OCI-M2 (cell line): ENCODE results near the gene TMEM123.

Source experiments
- DNase-seq: peaks from one replicate; lab custom pipeline; 2025; ENCODE audit not compliant: unreplicated experiment; lab: John Stamatoyannopoulos, UW

The TMEM123 gene

DNA sequence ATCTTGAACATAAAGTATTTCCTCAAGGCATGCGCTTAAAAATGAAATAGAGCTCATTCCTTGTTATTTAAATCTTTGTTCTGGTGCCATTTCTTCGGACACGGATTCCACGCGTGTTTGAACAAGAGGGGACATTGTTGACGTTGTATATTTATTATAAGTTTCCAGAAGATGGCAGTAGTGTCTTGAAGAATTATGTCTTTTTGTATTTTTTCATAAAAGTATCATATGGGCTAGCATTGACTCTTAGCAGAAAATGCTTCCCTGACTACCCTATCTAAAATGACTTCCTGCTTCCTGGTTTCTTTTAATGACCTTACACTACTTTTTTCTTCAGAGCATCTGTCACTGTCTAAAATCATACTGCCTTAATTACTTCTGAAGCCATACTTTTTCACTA, 85.2 kb downstream of the TMEM123 start:
- DNase-seq, result no peak

DNA sequence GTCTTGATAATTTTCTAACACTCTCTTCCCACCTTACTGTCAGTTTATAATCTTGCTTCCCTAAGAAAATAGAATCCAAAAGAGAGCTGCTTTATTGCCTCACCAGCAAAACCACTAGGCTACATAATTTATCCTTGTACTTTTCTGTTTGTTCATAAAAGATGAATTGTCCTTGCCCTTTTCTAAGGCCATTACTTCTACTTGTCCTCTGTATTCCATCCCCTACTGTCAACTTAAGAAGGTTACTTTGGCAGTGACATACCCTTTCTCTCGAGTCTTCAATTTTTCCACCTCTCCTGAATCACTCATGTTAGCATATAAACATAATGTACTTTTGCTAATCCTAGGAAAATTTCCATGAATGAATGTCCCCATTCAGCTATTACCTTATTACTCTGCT, 87.6 kb downstream of the TMEM123 start:
- no peak for DNase-seq

DNA sequence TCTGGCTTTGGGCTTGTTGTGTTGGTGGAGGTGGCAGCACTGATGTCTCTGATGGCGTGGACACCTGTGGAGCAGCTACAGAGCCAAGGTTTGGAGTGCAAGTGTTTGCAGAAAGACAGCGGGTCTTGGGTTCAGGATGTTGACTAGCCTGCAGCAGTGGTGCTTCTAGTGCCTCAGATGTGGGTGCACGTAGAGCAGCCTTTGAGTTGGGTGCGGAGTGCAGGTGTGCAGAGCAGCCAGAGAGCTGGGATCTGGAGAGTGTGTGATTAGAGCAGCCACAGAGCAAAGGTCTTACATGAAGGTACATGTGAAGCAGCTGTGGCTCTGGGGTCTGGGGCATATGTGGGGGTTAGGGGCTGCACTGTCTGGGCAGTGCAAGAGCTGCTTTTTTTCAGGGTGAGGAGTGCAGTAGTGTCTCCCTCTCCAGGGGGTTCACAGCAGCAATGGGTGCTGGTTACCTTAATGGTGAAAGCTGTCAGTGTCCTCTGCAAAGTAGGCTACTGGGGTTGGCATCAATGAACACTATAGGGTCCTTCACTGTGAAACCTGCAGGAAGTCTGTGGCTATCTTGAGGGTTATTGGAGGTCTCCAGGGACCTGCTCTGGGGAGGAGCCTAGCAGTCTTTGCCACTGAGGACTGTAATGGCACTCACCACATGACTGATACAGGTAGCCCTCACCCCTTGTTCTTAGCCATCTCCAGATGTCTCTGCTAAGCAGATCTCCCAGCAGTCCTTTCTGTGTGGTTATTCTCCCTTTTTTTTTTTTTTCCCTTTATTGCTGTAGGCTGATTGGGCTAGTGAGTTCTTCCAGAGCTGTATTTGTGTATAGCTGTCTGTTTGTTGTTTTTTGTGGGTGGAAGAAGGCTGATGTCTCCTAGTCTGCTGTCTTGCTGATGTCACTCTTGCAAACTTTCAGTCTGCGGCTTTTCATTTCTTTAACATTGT, 91.2 kb downstream of the TMEM123 start:
- DNase-seq, result no peak

DNA sequence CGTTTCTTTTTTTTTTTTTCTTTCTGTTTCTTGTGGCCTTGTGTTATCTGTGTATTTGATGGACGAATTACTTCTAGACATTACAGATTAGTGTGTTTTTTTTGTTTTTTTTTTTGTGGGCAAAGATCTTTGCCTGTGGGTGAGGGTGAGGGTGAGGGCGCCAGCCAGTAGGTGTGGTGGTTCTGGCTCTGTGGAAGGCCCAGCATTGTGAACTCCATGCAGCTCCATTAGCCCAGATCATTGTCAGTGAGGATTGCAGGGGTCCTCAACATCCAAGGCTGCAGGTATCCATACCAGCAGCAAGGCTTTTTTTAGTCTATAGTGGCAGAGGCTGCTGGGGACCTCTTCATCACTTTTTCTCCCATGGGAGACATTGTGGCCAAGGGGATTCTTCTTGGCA, 91.9 kb downstream of the TMEM123 start:
- DNase-seq, result no peak

DNA sequence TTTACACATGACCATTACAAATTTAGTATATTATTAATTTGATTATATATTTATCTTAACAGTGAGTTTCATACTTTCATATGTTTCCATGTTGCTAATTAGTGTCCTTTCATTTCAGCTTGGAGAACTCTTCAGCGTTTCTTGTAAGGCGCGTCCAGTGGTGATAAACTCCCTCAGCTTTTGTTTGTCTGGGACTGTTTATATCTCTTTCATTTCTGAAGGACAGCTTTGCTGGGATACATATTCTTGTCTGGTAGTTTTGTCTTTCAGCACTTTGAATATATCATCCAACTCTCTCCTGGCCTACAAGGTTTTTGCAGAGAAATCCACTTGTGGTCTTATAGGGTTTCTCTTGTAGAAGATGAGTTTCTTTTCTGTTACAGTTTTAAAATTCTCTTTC, 93.2 kb downstream of the TMEM123 start:
- DNase-seq, result no peak

DNA sequence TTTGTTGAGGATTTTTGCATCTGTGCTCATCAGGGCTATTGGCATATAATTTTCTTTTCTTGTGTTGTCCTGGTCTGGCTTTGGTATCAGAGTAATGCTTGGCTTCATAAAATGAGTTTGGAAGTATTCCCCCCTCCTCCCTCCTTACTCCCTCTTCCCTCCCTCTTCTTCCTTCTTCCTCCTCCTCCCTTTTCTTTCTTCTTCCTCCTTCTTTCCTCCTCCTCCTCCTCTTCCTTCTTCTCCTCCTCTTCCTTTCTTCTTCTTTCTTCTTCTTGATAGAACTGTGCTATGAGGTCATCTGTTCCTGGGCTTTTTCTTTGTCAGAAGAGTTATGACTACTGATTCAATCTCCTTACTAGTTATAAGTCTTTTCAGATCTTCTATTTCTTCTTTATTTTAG, 95.4 kb downstream of the TMEM123 start:
- DNase-seq, result no peak

DNA sequence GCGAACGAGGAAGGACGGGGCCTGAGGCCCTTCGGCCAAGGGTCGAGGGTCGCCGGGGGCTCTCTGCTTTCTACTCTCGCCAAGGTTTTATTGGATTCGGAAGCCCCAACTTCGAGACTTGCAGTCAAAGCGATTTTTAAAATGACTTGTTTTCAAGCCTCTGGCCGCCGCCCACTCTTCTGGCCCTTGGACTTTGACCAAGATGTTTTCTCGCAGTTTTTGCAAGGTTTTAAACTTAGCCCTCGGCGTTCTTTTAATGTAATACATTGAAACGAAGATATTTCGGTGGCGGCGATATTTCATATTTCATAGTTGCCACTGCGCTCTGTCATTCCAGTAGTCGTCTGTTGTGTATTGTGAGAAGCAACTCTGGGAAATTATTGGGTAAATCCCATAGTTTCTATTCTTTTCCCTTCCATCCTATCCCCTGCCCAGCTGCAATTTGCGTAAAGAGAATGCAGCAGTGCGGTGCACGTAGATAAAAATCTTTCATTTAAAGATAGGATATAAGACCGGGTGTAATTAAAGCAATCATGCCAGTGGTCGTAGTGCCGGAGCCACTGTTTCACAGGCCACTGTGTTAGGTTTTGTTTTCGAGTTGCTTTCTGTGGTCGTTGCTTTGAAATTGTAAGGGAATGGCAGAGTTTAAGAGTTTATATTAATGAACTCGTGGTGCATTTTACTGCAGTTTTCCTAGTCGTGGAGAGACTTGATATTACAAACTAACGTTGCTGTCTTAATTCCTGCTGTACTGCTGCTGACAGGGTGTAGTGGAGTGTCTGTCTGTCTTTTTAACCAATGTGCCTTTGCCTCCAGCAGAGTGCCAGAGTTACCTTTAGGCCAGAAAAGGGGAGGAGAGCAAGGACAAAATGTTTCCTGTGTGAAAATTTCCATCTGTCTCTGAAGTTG, 104.8 kb downstream of the TMEM123 start:
- no peak for DNase-seq

DNA sequence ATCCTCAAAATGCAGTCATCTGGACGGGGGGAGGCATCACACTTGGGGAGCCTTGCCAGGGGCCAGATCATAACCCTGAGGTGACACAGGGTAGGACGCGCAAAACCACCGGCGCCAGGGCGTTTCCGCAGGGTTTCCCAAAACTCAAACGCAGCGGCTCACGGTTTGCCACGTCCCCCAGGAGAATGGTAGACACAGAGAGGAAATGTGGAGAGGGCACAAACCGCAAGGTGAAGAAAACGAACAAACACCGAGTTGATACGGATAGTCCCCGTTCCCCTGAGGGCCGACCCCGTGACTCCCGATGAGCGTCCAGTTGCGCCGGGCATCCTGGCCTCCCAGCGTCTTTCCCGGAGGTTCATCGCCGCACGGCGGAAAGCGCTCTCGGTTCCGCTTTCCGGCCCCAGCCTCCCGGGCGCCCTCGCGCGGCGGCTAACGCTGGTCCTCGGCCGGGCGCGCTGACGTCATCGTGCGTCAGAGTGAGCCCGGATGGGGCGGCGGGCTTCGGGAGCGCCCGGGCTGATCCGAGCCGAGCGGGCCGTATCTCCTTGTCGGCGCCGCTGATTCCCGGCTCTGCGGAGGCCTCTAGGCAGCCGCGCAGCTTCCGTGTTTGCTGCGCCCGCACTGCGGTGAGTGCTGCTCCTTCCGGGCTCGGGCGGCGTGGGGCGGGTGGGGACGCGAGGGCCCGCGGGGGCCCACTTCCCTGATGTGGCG, 105.7 kb downstream of the TMEM123 start, which contains the start of gene BIRC2:
Gene BIRC2, plus strand, starts transcription at position 467 of the 714 bp plus-strand sequence. CDS start 2,641 bp downstream, outside the sequence.
- DNase-seq, result peak; percentile 36

DNA sequence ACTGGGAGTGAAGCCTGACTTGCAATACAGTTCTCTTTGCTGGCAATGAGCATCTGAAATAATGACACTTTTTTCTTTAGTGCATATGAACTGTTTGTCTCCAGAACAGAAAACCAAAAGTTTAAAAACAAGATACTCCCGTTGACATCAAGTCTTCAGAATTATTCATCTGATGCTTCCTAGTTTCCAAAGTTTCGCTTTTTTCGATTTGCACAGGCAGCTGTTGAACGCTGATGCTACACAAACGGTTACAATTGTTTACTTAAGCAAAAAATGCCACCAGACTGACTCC, 106.2 kb downstream of the TMEM123 start:
- DNase-seq, result no peak
